Brain microvascular endothelial cell (primary cell): ENCODE data around the gene TNS3.

Experiments used
- DNase-seq: peaks from one replicate; pipeline ENCODE4 v3.0.0-alpha.2; 2020
- H3K27ac ChIP-seq: fragments of 250-450 bp; sonication (Bioruptor Pico); 2 replicates; pipeline ENCODE4 v1.5.1; 2020; ENCODE audit warnings: mild to moderate bottlenecking, moderate library complexity
- H3K27me3 ChIP-seq: fragments of 250-450 bp; sonication (Bioruptor Pico); replicated peaks from 2 replicates; pipeline ENCODE4 v1.5.1; 2020; ENCODE audit warnings: mild to moderate bottlenecking
- H3K36me3 ChIP-seq: fragments of 250-450 bp; sonication (Bioruptor Pico); replicated peaks from 2 replicates; pipeline ENCODE4 v1.5.1; 2020; ENCODE audit warnings: mild to moderate bottlenecking
- H3K4me3 ChIP-seq: 2 replicates; pipeline ENCODE4 v1.5.1; 2011; ENCODE audit warnings: low read depth, mild to moderate bottlenecking, control low read depth, low read length, moderate library complexity
- CTCF ChIP-seq: IDR thresholded peaks from 2 replicates; pipeline ENCODE4 v1.5.1; 2011; ENCODE audit warnings: low read depth, mild to moderate bottlenecking, moderate library complexity, low read length, control low read depth, inconsistent platforms; ENCODE audit errors: missing control alignments
- in situ Hi-C: cut with HindIII; loops from 2 replicates; pipeline ENCODE4 v1.10.0; 2017; ENCODE audit warnings: low sequenced_read_pairs, low pct_ligation_motif_present

Gene TNS3

DNA sequence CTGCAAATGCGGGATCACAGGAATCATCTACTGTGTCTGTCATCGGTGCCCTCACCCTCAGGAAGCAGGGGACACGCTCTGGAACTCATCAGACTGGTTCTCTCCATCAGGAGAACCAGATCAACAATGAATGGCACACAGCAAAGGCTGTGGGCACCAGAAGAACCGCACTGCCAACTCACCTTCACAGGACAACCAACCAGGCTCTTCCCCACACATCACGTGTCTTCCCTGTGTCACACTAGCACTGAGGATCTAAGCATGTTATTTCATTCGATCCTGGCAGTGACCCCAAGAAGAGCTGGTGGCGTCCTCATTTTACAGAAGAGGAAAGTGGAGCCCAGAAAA is 106.1 kb downstream of the TNS3 start:
- in situ Hi-C loops = no loop called here
- no peak for TF ChIP-seq CTCF
- no peak overlapping the region for H3K27ac ChIP-seq

DNA sequence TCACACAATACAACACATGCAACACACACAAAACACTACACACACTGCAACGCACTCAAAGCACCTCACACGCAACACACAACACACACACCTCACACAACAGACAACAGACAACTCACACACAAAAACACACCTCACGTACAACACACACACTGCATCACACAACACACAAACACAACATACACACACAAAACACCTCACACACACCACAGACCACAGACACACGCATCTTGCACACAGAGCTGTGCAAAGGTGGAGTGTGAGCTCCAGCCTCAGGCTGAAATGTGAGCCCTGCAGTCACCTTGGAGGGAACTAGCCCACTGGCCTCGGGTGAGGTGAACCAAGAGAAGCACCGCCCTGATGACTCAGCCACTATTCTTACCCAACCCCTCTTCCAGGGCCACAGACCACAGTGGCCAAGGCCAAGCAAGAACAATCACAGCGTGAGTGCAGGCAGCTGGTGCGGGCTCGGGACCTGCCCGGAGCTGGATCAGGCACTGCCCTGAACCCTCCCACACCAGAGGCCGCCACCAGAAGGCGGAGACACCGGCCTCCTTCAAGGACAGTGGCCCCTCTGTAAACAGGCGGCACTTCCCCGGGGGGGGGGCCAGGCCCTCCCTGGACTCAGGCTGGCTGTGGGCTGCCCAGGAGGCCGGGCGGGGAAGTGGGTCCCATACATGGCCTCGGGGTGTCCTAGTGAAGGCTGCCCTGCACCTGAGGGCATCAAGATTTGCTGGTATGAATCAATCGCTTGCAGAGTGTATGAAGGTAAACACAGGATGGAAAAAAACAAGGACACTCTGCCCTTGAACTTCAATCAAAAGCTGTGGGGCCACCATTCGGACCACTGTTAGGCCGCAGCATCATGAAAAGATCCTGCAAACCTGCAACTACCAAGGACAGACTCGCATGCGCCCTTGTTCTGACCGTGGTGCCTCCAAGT is 106.7 kb downstream of the TNS3 start:
- H3K27me3 ChIP-seq = no peaks in the 10 kb centered on the region
- peak; percentile 94 for DNase-seq
- H3K27ac ChIP-seq = peak overlapping the region; percentile 40
- in situ Hi-C loops = no loop called here
- peak; percentile 41 for TF ChIP-seq CTCF
- H3K4me3 ChIP-seq = no peak overlapping the region
- H3K36me3 ChIP-seq = no peaks in the 10 kb centered on the region

More for the DNA sequence above, 106.1 kb downstream of the TNS3 start:
- Histone ChIP-seq H3K27me3 (no peaks in the 10 kb centered on the region), H3K4me3 (no peak overlapping the region), H3K36me3 (no peaks in the 10 kb centered on the region)
- DNase-seq = no peak

GRCh38 chr7:47474211-47474936 is 107.5 kb downstream of the TNS3 start:
- Histone ChIP-seq H3K4me3 (no peak overlapping the region), H3K27ac (no peak overlapping the region), H3K36me3 (no peaks in the 10 kb centered on the region), H3K27me3 (no peaks in the 10 kb centered on the region)
- no peak for DNase-seq
- TF ChIP-seq CTCF = no peak
- in situ Hi-C loops = no loop called here

- Histone ChIP-seq H3K36me3 (no peaks in the 10 kb centered on the region), H3K27ac (no peak overlapping the region), H3K4me3 (no peak overlapping the region), H3K27me3 (no peaks in the 10 kb centered on the region)
- no peak for DNase-seq
- TF ChIP-seq CTCF = no peak
- in situ Hi-C loops = no loop called here
These were observed 108.3 kb downstream of the TNS3 start for GRCh38 chr7:47473499-47474210.

- H3K27ac ChIP-seq = no peak overlapping the region
- no peak overlapping the region for H3K4me3 ChIP-seq
These were observed 109.3 kb downstream of the TNS3 start for GRCh38 chr7:47472444-47473157.

More at GRCh38 chr7:47472444-47473157, 109.3 kb downstream of the TNS3 start:
- in situ Hi-C loops = no loop called here
- no peak for DNase-seq
- H3K27me3 ChIP-seq = no peaks in the 10 kb centered on the region
- TF ChIP-seq CTCF = no peak
- H3K36me3 ChIP-seq = no peaks in the 10 kb centered on the region
